Epithelial cell of proximal tubule (primary cell): ENCODE data around the gene TEKT4. TPM values are rescaled to one million over a fixed set of nuclear protein-coding genes. Genes with fewer than 3 reads are reported as not detected.
"Not testable (repeated sequence)": the region's sequence is repeated elsewhere in the genome, so short reads cannot be mapped to it uniquely, and the experiment has no call there.

Experiments
- DNase-seq: peaks from one replicate; pipeline ENCODE4 v3.0.0-alpha.2; 2011; ENCODE audit warnings: low read depth
- H3K4me3 ChIP-seq: 2 replicates; pipeline ENCODE4 v1.5.1; 2011; ENCODE audit warnings: low read depth, mild to moderate bottlenecking, low read length
- total RNA-seq: library from RNA; depleted of rRNA; stranded (reverse); fragments of >200 nt; gene quantifications from 2 replicates; pipeline ENCODE4 v1.2.3, GENCODE V29; 2015
- TF ChIP-seq, protein P1 (sequence below): conservative IDR thresholded peaks from 2 replicates; pipeline ENCODE4 v1.5.1; 2012; ENCODE audit warnings: low read depth, mild to moderate bottlenecking, low read length

The TEKT4 gene
- total RNA-seq, 1 donor from 2014 or later: not detected

GRCh38 chr2:94874277-94874997 lies 3.2 kb downstream of the TEKT4 start:
- TF ChIP-seq, protein P1, sequence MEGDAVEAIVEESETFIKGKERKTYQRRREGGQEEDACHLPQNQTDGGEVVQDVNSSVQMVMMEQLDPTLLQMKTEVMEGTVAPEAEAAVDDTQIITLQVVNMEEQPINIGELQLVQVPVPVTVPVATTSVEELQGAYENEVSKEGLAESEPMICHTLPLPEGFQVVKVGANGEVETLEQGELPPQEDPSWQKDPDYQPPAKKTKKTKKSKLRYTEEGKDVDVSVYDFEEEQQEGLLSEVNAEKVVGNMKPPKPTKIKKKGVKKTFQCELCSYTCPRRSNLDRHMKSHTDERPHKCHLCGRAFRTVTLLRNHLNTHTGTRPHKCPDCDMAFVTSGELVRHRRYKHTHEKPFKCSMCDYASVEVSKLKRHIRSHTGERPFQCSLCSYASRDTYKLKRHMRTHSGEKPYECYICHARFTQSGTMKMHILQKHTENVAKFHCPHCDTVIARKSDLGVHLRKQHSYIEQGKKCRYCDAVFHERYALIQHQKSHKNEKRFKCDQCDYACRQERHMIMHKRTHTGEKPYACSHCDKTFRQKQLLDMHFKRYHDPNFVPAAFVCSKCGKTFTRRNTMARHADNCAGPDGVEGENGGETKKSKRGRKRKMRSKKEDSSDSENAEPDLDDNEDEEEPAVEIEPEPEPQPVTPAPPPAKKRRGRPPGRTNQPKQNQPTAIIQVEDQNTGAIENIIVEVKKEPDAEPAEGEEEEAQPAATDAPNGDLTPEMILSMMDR: peak; percentile 98
- no peak overlapping the region for H3K4me3 ChIP-seq
- DNase-seq: no peak

GRCh38 chr2:94875064-94875819 lies 4.0 kb downstream of the TEKT4 start:
- TF ChIP-seq, protein P1: no peak
- H3K4me3 ChIP-seq: no peak overlapping the region
- no peak for DNase-seq

- H3K4me3 ChIP-seq: no peak overlapping the region
Observed at GRCh38 chr2:94875820-94876522, 4.7 kb downstream of the TEKT4 start.

DNA sequence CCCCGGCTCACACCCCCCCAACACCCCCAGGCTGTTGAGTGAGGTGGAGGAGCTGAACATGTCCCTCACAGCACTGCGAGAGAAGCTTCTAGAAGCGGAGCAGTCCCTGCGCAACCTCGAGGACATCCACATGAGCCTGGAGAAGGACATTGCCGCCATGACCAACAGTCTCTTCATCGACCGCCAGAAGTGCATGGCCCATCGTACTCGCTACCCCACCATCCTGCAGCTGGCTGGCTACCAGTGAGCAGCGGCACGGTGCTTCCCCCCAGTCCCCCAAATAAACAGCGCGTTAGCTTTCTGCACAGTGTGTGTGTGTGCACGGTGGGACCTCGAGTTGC lies 5.3 kb downstream of the TEKT4 start:
- H3K4me3 ChIP-seq: no peak overlapping the region
- TF ChIP-seq, protein P1: no peak
- DNase-seq: no peak

More at GRCh38 chr2:94875820-94876522, 4.7 kb downstream of the TEKT4 start:
- no peak for DNase-seq
- TF ChIP-seq, protein P1: no peak

- no peak overlapping the region for H3K4me3 ChIP-seq
- TF ChIP-seq, protein P1: no peak
- no peak for DNase-seq
Observed at GRCh38 chr2:94877129-94877528, 5.9 kb downstream of the TEKT4 start.

DNA sequence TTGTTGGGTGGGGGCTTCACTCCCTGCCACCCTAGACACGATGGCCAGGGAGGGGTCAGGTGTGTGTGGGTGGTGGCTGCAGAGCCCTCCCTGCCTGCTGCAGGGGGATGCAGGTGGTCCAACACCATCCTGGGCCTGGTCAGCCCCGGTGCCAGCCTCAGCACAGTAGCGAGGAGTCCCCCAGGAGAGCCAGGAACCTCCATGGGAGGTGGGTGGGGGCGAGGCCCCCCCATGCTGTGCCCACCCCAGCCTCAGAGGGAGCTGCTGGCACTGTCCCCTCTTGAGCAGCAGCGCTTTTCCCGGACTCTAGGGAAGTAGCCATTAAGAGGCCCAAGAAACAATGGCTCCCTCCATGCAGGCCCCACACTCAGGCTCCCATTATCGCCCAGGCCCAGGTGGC lies 7.3 kb downstream of the TEKT4 start:
- not testable (repeated sequence) for DNase-seq, H3K4me3 ChIP-seq

GRCh38 chr2:94879314-94879981 lies 8.2 kb downstream of the TEKT4 start:
- no peak for DNase-seq
- TF ChIP-seq, protein P1: no peak
- H3K4me3 ChIP-seq: no peak overlapping the region
